Natural killer cell treated with Interleukin-12 subunit alpha and Interleukin-12 subunit beta and Interleukin-15 and Interleukin-18, amount 100 ng/mL, for 72 hours (primary cell): ENCODE results near the gene HNRNPH1. TPM values are rescaled to one million over a fixed set of nuclear protein-coding genes. Genes with fewer than 3 reads are reported as not detected.

Experiments
- total RNA-seq, 2 donors: library from RNA; stranded (reverse); gene quantifications; one replicate each; pipeline ENCODE4 v1.2.3, GENCODE V29; 2022

The HNRNPH1 gene
- total RNA-seq, 2 donors from 2014 or later: 874 to 1,296 TPM

Other genes starting within 250 kb of the HNRNPH1 start
- 10 to 100 TPM; 29.2 to 41.0 TPM for gene RUFY1, start 73.1 kb downstream of the HNRNPH1 start, total RNA-seq
- 1 to 10 TPM in 1 of 2 donors, not detected in 1; 1.6 TPM for gene CBY3, start 57.4 kb upstream of the HNRNPH1 start, total RNA-seq
- gene CANX, start 75.3 kb upstream of the HNRNPH1 start, total RNA-seq: 100 to 1,000 TPM; 633 to 749 TPM
- 10 to 100 TPM; 31.4 to 41.1 TPM for gene MAML1, start 109.2 kb upstream of the HNRNPH1 start, total RNA-seq
- 1 to 10 TPM; 2.9 to 4.0 TPM for gene LTC4S, start 170.3 kb upstream of the HNRNPH1 start, total RNA-seq
- 100 to 1,000 TPM in 1 of 2 donors, 10 to 100 TPM in 1; 73.2 to 105 TPM for gene MGAT4B, start 183.2 kb upstream of the HNRNPH1 start, total RNA-seq
- gene SQSTM1, start 197.2 kb upstream of the HNRNPH1 start, total RNA-seq: 100 to 1,000 TPM; 218 to 332 TPM
- gene MRNIP, start 235.1 kb upstream of the HNRNPH1 start, total RNA-seq: 10 to 100 TPM; 15.9 to 25.2 TPM